ENCODE results near the gene OR9G4.

DNA sequence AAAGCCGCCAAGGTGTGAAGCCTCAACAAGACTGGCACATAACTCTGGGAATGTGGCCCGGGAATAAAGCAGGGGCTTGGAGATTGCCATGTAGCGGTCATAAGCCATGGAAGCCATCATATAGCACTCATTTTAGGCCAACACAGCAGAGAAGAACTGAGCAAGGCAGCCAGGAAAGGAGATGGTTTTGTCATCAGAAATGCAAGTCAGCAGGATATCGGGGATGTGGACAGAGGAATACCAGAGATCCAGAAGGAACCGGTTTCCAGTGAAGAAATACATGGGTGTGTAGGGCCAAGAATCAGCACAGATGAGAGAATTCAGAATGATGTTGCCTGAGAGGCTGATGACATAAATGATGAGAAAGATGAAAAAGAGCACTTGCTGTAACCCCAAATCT is 3.0 kb upstream of the OR9G4 start:
- no peak for TF ChIP-seq MXI1 (IDR thresholded peaks at IDR 0.05; ENCODE audit: low read depth, low read length)
- TF ChIP-seq, protein P1, sequence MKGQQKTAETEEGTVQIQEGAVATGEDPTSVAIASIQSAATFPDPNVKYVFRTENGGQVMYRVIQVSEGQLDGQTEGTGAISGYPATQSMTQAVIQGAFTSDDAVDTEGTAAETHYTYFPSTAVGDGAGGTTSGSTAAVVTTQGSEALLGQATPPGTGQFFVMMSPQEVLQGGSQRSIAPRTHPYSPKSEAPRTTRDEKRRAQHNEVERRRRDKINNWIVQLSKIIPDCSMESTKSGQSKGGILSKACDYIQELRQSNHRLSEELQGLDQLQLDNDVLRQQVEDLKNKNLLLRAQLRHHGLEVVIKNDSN (IDR thresholded peaks at IDR 0.05; ENCODE audit: borderline replicate concordance, low read depth) = no peak
- TF ChIP-seq TCF12 (IDR thresholded peaks at IDR 0.05) = no peak
- TF ChIP-seq MEF2A (IDR thresholded peaks at IDR 0.05; ENCODE audit: borderline replicate concordance, low read depth) = no peak
- no peak for TF ChIP-seq PBX3 (IDR thresholded peaks at IDR 0.05)
- TF ChIP-seq YY1 (IDR thresholded peaks at IDR 0.05; ENCODE audit: low read depth) = no peak
- TF ChIP-seq CTCF (IDR thresholded peaks at IDR 0.05) = no peak
- no peak for TF ChIP-seq EZH2phosphoT487 (IDR thresholded peaks at IDR 0.05; ENCODE audit: borderline replicate concordance, low read depth)

Measured in SK-N-SH (cell line).